GM19043 (cell line): ENCODE data around the gene GABPB2.

Source experiments
- ATAC-seq: cut with Tn5 transposase; IDR thresholded peaks from one replicate; pipeline ENCODE4 v1.9.1; 2021; ENCODE audit warnings: low read depth; ENCODE audit not compliant: unreplicated experiment

Gene GABPB2

GRCh38 chr1:151158326-151158725 lies 87.8 kb downstream of the GABPB2 start:
- no peak for ATAC-seq

GRCh38 chr1:151158751-151159251 lies 88.2 kb downstream of the GABPB2 start:
- no peak for ATAC-seq

DNA sequence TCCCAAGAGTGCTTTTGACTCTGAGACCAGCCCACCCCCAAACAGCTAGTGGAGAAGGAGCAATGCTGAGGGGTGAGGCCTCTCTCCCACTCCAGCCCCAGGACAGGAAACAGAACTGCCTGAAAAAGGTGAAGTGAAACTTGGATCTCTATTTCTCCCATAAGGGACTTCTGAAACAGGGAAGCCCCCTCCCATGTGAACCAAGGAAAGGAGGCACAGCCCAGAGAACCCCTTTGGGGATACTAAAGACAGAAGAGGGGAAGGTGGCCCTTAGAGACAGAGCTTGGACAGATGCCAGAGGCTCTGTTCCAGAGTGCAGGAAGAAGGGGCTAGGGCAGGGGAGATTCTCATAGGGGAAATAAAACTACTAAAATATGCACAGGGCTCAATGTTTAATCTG lies 88.8 kb downstream of the GABPB2 start:
- no peak for ATAC-seq

DNA sequence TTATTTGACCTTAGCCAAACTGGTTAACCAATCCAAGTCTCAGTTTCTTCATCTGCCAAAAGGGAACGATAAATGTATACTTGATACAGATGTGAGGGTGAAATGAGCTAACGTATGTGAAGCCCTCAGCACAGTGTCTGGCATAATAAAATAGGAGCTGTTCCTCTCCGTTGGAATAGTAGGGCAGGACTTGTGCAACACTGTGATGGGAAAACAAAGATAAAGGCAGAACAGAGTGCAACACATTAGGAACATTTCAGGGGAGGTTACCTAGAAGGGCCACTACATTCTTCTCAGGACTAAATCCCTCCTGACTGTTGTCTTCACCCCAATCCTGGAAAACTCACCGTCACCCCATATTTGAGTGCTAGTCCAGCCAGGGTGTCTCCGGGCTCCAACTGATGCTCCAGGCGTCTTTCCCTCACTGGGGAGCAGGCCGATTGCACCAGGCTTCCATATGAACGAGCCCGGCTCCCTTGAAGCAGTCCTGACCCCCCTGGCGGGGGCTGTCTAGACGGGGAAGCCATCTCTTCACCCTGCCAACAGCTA lies 94.2 kb downstream of the GABPB2 start:
- ATAC-seq: no peak

GRCh38 chr1:151165281-151165737 lies 94.7 kb downstream of the GABPB2 start:
- no peak for ATAC-seq

DNA sequence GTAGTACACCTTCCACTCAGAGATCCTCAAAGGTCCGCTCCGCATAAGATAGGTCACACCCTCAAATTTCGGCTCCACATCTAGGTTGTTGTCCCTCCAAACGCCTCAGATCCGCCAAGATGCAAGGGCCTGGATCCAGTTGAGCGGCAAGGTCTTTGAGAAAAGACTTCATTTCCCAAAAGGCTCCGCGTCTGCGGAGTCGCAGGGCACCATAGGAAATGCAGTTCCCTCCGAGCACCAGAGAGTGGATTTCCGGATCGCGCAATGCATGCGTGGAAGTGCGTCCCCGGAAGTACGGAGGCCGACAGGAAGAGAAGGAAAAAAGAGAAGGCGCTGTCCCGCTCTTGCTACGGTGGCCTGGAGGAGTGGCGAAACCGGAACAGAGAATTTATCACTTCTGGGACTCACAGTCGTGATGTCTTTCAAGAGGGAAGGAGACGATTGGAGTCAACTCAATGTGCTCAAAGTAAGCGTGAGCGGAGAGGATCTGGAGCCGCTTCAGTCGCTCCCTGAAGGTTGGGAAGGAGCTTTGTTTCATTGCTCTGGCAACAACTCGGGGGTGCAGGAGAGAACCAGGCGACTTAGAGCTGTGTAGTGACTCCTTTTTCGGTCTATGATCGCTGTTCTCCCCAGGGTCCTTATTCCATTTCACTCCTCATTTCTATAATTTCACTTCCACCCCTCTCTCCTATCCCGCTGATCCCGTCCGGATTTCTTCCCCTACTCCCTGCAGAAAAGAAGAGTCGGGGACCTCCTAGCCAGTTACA lies 95.4 kb downstream of the GABPB2 start, which contains the start of the genes LYSMD1 and SCNM1:
TSS of gene LYSMD1 (minus strand) at position 165 of the 767 bp plus-strand sequence. CDS start 644 bp downstream, outside the sequence.
TSS of gene SCNM1 (plus strand) at position 407 of the 767 bp plus-strand sequence. CDS start at position 416, 9 bp downstream.
- peak; percentile 89 for ATAC-seq

GRCh38 chr1:151166505-151166956 lies 96.0 kb downstream of the GABPB2 start:
- no peak for ATAC-seq

DNA sequence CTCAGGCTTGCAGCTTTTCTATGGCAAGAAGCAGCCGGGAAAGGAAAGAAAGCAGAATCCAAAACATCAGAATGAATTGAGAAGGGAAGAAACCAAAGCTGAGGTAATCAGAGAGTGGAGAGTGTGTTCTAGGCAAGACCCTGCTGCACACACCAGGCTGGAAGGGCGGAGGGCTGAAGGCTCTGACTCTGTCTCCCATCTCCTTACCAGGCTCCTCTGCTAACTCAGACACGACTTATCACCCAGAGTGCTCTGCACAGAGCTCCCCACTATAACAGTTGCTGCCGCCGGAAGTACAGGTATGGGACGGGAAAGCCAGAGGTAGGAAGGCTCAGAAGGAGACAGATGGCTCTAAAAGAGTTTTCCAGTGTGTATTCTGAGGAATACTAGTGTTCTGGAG lies 96.6 kb downstream of the GABPB2 start:
- ATAC-seq: no peak

- ATAC-seq: no peak
Observed at GRCh38 chr1:151171190-151171589, 100.6 kb downstream of the GABPB2 start.
